ENCODE measurements around the gene TMEM154. TPM values are rescaled to one million over a fixed set of nuclear protein-coding genes. Genes with fewer than 3 reads are reported as not detected.

Gene TMEM154
- total RNA-seq, 1 donor from 2014 or later = 39.4 TPM

DNA sequence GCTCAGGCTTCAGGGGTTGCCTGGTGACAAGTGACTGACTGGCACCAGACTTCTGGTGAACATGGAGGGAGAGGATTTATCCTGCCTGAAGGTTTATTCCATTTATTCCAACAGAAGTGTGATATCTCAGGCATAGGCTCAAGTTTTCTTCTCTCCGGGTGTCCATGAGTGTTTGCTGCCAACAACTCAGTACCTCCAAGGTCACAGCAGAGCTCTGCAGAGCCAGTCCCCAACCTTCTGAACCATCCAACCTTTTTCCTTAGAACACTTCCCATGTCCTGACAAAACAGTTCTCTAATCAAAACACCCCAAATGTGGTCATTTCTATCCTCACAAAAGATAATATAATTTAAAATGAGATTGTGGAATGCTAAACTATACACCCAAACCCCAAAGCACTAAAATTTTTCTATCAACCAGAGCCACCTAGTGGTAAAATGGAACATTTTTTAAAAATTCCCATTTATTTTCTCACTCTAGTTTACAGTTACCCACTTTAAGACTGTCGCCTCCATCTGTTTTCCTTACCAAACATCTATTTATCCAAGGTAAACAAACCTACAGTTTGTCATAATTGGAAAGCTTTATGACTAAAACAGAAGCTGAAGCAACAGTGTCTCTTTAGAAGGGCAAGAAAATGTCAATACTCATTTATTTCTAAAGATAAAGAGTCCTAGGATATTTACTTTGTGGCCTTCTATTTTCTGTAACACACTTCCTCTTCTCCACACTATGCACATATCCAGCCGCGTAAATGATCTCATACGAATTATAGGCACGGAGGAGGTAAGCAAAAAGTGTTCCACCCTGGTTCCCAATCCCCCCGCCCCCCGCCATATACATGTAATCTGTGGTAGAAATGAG is 39.5 kb downstream of the TMEM154 start:
- intact Hi-C loops (cut with micrococcal nuclease) = loop anchor here (1.0 to 5.0 kb wide), 9 partner anchors 39 to 1278 kb away; partner anchors contain the start of genes FBXW7, GATB and TMEM154

DNA sequence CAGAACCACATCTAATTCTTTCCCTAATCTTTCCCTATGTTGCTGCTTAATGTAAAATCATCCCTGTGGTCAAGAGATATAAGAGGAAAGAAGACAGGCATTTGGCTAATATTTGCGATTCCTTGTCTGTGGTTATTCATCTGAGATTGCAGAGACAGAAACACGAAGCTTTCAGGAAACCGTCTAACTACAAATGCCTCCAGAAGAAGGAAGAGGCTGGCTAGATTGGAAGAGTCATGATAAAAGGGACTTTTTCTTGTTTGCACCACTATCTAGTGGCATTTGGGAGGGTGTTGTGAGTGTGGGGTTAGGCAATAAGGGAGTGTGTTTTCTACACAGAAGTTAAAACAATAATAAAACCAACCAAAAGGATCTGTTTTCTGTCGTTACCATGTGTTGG is 43.9 kb downstream of the TMEM154 start:
- intact Hi-C loops (cut with micrococcal nuclease) = no loop called here

- intact Hi-C loops (cut with micrococcal nuclease) = no loop called here
Measured at GRCh38 chr4:152634110-152634760, 45.6 kb downstream of the TMEM154 start.

DNA sequence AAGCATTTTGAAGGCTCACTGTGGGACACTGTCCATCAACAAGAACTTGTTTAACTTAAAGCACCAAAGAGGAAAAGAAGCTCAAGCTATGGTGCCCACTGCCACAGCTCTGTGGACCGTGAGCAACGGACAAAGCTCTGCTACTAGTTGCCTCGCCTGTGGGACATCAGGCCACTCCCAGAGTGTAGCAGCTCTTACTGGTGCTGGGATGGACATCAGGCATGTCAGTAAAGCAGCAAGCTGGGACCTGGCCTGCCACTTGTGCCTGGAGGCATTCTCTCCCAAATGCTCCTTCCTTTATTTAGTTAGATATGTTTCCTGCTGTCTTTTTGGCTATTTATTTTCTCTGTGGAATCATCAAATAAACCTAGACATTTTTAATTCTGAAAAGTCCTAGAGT is 46.7 kb downstream of the TMEM154 start:
- intact Hi-C loops (cut with micrococcal nuclease) = no loop called here

DNA sequence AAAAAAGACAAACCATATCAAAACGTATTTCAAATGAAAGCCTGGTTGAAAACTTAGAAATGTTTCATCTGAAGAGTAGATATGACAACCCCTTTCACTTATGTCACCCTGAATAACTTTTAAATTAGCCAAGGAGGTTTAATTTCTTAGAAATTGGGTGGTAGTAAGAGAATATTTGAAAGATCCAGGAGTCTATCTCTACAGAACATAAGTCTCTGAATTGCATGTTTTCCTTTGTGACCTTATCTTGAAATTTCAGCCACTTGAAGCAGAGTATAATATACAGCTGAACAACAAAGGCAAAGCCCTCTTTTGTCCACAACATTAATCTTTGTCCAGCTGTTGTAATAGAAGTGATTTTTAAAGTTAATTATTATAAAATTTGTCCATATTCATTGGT is 49.5 kb downstream of the TMEM154 start:
- intact Hi-C loops (cut with micrococcal nuclease) = no loop called here

DNA sequence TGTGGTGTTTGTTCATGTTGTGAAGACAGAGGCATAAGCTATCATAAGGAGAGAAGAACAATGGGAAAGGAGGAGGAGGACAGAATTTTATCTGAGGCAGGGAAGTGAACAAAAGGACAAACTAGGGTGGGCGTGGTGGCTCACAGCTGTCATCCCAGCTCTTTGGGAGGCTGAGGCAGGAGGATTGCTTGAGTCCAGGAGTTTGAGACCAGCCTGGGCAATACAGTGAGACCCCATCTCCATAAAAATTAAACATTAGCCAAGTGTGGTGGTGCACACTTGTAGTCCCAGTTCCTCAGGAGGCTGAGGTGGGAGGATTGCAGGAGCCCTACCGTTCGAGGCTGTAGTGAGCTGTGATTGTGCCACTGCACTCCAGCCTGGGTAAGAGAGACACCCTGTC is 49.9 kb downstream of the TMEM154 start:
- intact Hi-C loops (cut with micrococcal nuclease) = no loop called here

- intact Hi-C loops (cut with micrococcal nuclease) = no loop called here
Measured at GRCh38 chr4:152628128-152628527, 51.7 kb downstream of the TMEM154 start.

DNA sequence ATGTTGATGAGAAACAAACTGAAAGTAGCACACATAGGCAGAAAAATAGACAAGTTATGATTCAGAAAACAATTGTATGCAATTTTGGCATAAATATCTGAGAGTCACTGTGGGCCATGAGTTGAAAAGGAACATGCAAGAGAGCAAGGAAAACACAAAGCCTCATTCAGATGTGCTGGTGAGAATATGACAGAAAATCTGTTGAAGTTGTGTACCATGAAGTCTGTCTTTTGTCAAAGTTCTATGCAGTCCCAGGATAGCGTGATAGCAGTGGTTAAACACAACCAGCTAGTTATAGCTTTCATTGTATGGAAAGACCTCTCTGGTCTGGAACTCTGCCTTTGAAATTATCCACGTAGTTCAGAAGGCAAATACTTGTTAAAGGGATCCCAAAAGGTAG is 53.0 kb downstream of the TMEM154 start:
- intact Hi-C loops (cut with micrococcal nuclease) = no loop called here

- intact Hi-C loops (cut with micrococcal nuclease) = no loop called here
Measured at GRCh38 chr4:152620915-152621314, 58.9 kb downstream of the TMEM154 start.

DNA sequence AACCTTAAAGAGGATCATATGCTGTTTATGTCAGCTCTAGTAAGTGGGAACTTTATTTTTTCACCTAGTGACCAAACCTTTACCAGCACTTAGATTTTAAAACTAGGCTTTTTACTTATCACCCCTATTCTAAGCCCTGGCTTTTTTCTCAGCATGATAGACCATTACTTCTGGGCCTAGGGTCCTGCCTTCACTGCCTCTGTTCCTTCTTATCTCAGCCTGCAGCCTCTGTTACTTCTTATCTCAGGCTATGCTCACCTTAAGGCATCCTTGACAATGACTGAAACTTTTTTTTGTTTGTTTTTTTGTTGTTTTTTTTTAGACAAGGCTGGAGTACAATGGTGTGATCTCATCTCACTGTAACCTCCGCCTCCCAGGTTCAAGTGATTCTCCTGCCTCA is 59.6 kb downstream of the TMEM154 start:
- intact Hi-C loops (cut with micrococcal nuclease) = no loop called here

GRCh38 chr4:152619556-152619955 is 60.2 kb downstream of the TMEM154 start:
- intact Hi-C loops (cut with micrococcal nuclease) = no loop called here

GRCh38 chr4:152618971-152619370 is 60.8 kb downstream of the TMEM154 start:
- intact Hi-C loops (cut with micrococcal nuclease) = no loop called here

- intact Hi-C loops (cut with micrococcal nuclease) = no loop called here
Measured at GRCh38 chr4:152616804-152617203, 63.0 kb downstream of the TMEM154 start.

DNA sequence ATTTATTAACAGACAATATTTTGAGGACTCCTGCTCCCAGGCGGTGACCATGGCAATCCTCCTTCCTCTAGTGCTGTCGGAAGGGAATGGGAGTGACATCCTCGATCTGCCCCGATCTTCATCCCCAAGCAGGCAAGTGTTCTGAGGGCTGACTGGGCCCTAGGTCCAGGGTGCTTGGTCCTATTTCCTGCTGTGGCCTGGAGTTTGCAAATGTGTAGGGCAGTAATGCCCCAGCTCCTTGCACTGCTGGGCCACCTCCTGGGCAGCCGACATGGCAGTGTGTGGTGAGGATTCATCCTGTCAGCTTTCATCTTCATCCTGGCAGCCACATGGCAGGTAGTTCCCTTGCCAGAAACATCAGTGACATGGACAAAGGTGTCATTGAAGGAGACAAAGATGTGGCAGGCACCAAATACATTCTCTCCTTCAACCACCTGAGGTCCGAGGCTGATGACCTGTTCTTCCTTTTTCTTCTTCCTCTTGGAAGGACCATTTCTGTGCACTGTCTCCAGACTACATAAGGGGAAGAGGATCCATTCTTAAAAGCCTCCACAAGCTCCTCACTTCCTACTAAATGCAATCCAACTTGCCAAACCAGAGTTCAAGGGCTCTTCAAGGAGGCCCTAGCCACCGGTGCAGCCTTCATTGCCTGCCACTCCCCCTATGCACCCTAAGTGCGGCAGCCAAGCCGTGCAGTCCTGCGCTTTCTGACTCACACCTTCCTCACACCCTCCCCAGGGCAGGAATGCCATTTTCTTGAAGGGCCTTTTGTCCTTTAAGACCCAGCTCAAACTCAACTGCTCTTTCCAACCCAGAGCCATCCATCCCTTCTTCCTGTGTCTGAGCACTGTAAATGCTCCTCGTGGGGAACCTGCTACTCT is 65.7 kb downstream of the TMEM154 start:
- intact Hi-C loops (cut with micrococcal nuclease) = no loop called here

DNA sequence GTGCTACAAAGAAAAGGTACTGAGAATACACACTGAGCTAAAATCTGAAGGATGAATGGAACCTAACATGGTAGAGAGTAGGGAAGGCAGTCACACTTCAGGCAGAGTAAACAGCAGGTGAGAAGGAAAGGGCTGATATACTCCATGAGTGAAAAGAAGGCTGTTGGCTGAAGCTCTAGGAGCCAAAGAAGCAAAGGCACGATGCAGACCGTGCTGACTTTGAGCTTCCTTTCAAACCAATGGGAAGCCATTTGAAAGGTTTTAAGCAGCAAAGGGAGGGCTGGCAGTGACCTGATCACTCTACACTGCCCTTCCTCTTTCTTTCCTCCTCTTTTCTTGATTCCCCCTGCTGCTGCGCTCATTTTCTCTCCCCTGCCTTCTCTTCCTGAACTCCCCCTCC is 66.4 kb downstream of the TMEM154 start:
- intact Hi-C loops (cut with micrococcal nuclease) = no loop called here

- intact Hi-C loops (cut with micrococcal nuclease) = no loop called here
Measured at GRCh38 chr4:152610131-152610530, 69.7 kb downstream of the TMEM154 start.

DNA sequence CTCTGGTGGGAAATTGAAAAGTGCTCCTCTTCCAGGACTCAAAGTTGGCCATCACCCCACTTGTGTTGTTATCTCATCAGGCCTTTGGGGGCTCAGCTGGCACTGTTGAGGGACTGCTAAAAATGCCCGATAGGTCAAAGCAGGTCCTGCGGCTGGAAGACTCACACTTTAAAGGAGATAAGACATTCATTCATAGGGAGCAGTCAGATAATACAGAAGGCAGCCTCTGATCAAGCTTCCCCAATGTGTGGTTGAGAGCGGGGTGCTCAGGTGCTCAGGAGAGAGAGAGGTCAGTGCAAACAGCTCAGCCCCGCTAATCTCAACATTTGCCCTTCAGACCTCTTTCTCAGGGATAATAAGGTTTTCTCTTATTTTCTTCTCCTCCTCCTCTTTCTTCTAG is 70.3 kb downstream of the TMEM154 start:
- intact Hi-C loops (cut with micrococcal nuclease) = no loop called here

DNA sequence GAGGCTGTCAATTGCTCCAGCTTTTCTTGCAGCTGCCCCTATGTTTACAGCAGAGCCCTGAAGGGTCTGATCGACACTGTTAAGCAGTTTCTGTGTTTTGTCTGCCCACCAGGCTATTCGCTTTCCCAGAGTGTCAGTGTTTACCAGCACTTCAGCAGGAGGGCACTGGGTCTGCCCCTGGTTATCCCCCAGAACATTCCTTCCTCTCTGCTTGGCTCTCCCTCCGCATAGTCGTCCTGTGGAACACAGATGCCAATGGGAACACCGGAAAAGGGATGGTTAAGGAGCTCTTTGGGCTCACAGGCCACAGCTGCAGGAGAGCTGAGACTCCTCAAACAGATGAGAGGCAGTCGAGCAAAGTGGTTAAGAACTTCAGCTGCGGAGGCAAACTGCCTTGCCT is 72.6 kb downstream of the TMEM154 start:
- intact Hi-C loops (cut with micrococcal nuclease) = no loop called here

DNA sequence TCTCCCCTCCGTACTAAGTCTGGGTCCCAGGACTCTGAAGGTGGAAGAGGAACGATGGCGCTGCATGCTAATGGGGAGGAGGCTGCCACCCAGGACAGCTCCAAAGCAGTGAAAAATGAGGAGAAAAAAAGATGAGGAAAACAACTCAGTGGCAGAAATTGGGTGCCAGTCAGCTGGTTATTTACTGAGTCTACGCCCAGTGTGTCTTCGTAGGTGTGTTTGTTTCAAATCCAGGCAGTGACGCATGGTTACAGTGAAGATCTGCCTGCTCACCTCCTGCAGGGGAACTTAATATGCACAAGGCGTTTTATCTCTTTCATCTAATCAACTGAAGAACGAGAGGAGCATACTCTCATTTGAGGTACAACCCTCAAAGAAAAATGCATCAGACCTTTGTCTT is 73.0 kb downstream of the TMEM154 start:
- intact Hi-C loops (cut with micrococcal nuclease) = no loop called here

GRCh38 chr4:152605641-152606335 is 74.0 kb downstream of the TMEM154 start:
- intact Hi-C loops (cut with micrococcal nuclease) = no loop called here

- intact Hi-C loops (cut with micrococcal nuclease) = no loop called here
Measured at GRCh38 chr4:152605031-152605430, 74.8 kb downstream of the TMEM154 start.

All from T-helper 1 cell treated with Interleukin-12 subunit alpha and Interleukin-12 subunit beta and Interleukin-4 antibody, amounts not matched to agents 30 ng/mL and 1 ng/mL, for 36 hours (primary cell).